Neutrophil (primary cell): ENCODE results near the gene NEURL2.

Source experiments
- H3K27ac ChIP-seq: fragments of 200-600 bp; sonication (generic); 2 replicates; pipeline ENCODE4 v1.5.1; 2016; ENCODE audit warnings: mild to moderate bottlenecking, moderate library complexity
- H3K27me3 ChIP-seq: fragments of 200-600 bp; sonication (generic); 2 replicates; pipeline ENCODE4 v1.6.0; 2016; ENCODE audit warnings: mild to moderate bottlenecking
- H3K36me3 ChIP-seq: fragments of 200-600 bp; sonication (generic); 2 replicates; pipeline ENCODE4 v1.5.1; 2017
- H3K4me1 ChIP-seq, 2 experiments: fragments of 200-600 bp in 1 of 2; sonication (generic) in 1 of 2; 1 replicate in 1 of 2; 2 replicates in 1 of 2; pipeline versions ENCODE4 v1.5.1 to v1.6.1; 2013 to 2016; ENCODE audit warnings: low read depth in 1 of 2, low read length in 1 of 2, mild to moderate bottlenecking in 1 of 2, moderate library complexity in 1 of 2; ENCODE audit not compliant: control insufficient read depth in 1 of 2, insufficient read depth in 1 of 2
- H3K4me3 ChIP-seq, 2 experiments: fragments of 200-600 bp in 1 of 2; sonication (generic) in 1 of 2; 1 replicate in 1 of 2; 2 replicates in 1 of 2; pipeline ENCODE4 v1.5.1; 2013 to 2016; ENCODE audit warnings: low read depth in 1 of 2, low read length in 1 of 2, mild to moderate bottlenecking in 1 of 2, moderate library complexity in 1 of 2
- H3K9me3 ChIP-seq: fragments of 200-600 bp; sonication (generic); 2 replicates; pipeline ENCODE4 v1.5.1; 2016
- TF ChIP-seq, protein P1 (sequence below): fragments of 200-600 bp; sonication (generic); IDR thresholded peaks from 2 replicates; pipeline ENCODE4 v1.5.1; 2016; ENCODE audit warnings: antibody characterized with exemption

The NEURL2 gene

DNA sequence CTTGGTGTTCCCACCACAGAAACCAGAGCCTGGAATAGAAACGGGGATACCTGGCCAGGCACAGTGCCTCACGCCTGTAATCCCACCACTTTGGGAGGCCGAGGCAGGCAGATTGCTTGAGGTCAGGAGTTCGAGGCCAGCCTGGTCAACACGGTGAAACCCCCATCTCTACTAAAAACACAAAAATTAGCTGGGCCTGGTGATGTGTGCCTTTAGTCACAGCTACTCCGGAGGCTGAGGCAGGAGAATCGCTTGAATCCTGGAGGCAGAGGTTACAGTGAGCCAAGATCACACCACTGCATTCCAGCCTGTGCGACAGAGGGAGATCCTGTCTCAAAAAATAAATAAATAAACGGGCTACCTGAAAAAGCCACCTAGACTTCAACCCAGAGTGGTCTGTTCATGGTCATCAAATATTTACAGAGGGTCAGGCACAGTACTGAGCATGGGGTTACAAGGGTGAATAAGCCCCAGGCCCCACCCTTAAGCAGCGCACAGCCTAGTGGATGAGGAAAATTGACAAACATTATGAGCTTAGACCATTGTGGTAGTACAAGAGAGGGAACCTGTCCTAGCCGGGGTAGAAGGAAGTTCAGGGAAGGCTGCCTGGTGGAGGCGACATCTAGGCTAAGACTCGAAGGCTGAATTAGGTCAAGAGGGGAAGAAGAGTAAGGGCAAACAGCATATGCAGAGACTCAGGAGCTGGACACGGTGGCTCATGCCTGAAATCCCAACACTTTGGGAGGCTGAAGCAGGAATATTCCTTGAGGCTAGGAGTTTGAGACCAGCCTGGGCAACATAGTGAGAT lies 36.3 kb upstream of the NEURL2 start:
- H3K27ac ChIP-seq: no peak overlapping the region
- H3K27me3 ChIP-seq: peaks cover 14% of the 10 kb centered on the region
- H3K9me3 ChIP-seq: no peaks in the 10 kb centered on the region
- TF ChIP-seq, protein P1, sequence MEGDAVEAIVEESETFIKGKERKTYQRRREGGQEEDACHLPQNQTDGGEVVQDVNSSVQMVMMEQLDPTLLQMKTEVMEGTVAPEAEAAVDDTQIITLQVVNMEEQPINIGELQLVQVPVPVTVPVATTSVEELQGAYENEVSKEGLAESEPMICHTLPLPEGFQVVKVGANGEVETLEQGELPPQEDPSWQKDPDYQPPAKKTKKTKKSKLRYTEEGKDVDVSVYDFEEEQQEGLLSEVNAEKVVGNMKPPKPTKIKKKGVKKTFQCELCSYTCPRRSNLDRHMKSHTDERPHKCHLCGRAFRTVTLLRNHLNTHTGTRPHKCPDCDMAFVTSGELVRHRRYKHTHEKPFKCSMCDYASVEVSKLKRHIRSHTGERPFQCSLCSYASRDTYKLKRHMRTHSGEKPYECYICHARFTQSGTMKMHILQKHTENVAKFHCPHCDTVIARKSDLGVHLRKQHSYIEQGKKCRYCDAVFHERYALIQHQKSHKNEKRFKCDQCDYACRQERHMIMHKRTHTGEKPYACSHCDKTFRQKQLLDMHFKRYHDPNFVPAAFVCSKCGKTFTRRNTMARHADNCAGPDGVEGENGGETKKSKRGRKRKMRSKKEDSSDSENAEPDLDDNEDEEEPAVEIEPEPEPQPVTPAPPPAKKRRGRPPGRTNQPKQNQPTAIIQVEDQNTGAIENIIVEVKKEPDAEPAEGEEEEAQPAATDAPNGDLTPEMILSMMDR: no peak
- H3K4me3 ChIP-seq: no peak overlapping the region
- H3K36me3 ChIP-seq: no peaks in the 10 kb centered on the region
- H3K4me1 ChIP-seq: no peaks in the 10 kb centered on the region

DNA sequence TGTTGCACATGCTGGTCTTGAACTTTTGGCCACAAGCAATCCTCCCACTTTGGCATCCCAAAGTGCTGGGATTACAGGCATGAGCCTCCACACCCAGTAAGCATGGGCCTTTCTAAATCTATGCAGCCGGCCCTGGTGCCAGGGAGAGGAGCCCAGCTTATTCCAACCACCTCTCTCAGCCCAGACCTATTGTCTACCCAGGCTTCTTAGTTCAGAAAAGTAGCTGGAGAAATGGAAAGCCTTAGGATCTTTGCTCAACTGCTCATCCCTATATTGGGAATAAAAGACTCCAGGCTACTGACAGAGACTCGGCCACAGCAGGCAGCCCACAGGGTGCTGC lies 35.7 kb upstream of the NEURL2 start:
- Histone ChIP-seq H3K4me3 (no peak overlapping the region), H3K27ac (no peak overlapping the region), H3K27me3 (peaks cover 14% of the 10 kb centered on the region), H3K9me3 (no peaks in the 10 kb centered on the region), H3K36me3 (no peaks in the 10 kb centered on the region), H3K4me1 (no peaks in the 10 kb centered on the region)
- TF ChIP-seq, protein P1: no peak

DNA sequence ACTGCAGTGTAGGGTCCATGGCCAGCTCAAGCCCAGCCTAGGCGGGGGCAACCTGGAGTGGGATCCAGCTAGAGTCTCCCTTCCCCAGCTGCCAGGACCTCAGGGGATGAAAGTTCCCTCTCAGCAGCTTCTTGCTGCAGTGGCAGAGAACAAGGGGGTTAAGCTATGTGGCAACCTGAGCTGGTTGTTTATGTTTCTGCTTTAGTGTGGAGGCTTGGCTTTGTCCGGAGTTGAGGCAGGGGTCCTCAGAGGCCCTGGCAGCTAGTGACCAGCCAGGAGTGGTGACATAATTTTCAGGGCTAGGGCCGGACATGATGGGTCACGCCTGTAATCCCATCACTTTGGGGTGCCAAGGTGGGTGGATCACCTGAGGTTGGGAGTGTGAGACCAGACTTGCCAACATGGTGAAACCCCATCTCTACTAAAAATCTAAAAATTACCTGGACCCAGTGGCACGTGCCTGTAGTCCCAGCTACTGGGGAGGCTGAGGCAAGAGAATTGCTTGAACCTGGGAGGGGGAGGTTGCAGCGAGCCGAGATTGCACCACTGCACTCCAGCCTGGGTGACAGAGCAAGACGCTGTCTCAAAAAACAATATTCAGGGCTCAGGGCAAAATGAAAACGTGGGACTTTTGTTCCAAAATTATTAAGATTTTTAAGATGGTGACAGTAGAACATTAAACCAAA lies 35.0 kb upstream of the NEURL2 start:
- H3K27me3 ChIP-seq: peaks cover 14% of the 10 kb centered on the region
- TF ChIP-seq, protein P1: no peak
- no peak overlapping the region for H3K27ac ChIP-seq
- H3K36me3 ChIP-seq: no peaks in the 10 kb centered on the region
- H3K9me3 ChIP-seq: no peaks in the 10 kb centered on the region
- H3K4me1 ChIP-seq: no peaks in the 10 kb centered on the region
- no peak overlapping the region for H3K4me3 ChIP-seq

DNA sequence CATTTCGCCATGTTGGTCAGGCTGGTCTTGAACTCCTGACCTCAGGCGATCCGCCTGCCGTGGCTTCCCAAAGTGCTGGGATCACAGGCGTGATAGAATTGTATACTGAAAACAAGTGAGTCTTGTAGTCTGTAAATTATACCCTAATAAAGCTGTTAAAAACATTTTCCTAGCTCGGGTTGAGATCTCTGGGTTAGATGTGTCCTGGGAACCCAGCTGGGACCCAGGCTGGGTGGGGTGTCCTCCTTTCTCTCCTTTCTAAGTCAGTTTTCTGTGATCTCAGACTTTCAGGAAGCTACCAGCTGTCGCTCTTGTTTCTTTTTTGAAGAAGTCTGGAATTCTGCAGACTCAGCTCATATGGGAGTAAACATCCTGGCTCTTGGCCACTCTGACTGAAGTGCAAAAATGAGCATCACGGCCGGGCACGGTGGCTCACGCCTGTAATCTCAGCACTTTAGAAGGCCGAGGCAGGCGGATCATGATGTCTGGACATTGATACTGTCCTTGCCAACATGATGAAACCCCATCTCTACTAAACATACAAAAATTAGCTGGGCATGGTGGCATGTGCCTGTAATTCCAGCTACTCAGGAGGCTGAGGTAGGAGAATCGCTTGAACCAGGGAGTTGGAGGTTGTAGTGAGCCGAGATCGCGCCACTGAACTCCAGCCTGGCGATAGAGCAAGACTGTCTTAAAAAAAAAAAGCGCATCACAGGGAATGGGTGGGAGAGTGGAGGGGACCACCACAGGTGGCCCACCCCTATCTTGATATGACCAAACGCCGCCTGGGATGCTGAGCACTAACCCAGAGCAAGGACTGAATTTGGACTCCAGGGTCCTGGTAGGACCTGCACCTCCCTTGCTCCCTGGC lies 33.6 kb upstream of the NEURL2 start:
- Histone ChIP-seq H3K4me3 (no peak overlapping the region), H3K27ac (no peak overlapping the region), H3K4me1 (peaks cover 0 to 8% of the 10 kb centered on the region in 2 experiments), H3K27me3 (peaks cover 14% of the 10 kb centered on the region), H3K9me3 (no peaks in the 10 kb centered on the region), H3K36me3 (no peaks in the 10 kb centered on the region)
- TF ChIP-seq, protein P1: no peak

DNA sequence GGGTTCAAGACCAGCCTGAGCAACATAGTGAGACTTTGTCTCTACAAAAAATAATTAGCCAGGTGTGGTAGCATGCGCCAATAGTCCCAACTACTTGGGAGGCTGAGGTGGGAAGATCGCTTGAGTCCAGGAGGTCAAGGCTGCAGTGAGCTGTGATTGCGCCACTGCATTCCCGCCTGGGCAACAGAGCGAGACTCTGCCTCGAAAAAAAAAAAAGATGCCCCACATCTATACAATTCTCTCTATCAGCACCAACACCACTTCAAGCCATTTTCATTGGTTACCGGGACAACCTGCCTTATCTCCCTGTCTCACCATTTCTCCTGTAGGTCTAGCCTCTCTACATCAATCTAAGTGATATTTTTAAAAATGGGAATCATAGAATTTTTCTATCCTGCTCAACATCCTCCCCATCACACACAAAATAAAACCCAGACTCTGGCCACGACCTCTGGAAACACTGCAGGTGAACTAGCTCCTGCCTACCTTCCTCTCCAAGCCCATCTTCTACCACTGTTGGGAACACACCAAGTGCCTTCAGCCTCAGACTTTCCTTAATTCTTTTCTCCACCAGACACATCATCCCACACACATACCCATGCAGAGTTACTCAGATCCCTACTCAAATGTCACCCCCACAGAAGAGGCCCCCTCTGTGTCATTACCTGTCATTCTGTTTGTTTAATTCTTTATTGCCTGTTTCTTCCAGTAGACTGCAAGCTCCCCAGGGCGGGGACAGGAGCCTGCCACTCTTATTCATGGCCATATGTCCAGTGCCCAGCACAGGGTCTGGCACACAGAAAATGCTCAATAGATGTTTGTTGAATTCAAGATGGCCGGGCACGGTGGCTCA lies 30.6 kb upstream of the NEURL2 start:
- Histone ChIP-seq H3K27ac (no peak overlapping the region), H3K9me3 (no peaks in the 10 kb centered on the region)

More for the DNA sequence above, 30.6 kb upstream of the NEURL2 start:
- Histone ChIP-seq H3K4me3 (no peak overlapping the region), H3K4me1 (peaks cover 0 to 8% of the 10 kb centered on the region in 2 experiments), H3K27me3 (peaks cover 14% of the 10 kb centered on the region), H3K36me3 (no peaks in the 10 kb centered on the region)
- TF ChIP-seq, protein P1: no peak
